Cardiac fibroblast (primary cell): ENCODE data around the gene GRIN2B.

Experiments
- DNase-seq, 2 donors: peaks; one replicate each; pipeline versions ENCODE4 v3.0.0 to v3.0.0-alpha.2; 2010; ENCODE audit warnings: low read depth in 2 of 2
- H3K4me3 ChIP-seq, 2 donors: replicated peaks in 1 of 2; 1 replicate in 1 of 2; 2 replicates in 1 of 2; pipeline ENCODE4 v1.5.1; 2011; ENCODE audit warnings: low read depth in 2 of 2, low read length in 2 of 2, mild to moderate bottlenecking in 2 of 2, moderate library complexity in 1 of 2
- TF ChIP-seq, protein P1 (sequence below): IDR thresholded peaks from one replicate; pipeline ENCODE4 v1.5.1; 2011; ENCODE audit warnings: low read depth, mild to moderate bottlenecking, low read length, inconsistent platforms

GRIN2B gene

DNA sequence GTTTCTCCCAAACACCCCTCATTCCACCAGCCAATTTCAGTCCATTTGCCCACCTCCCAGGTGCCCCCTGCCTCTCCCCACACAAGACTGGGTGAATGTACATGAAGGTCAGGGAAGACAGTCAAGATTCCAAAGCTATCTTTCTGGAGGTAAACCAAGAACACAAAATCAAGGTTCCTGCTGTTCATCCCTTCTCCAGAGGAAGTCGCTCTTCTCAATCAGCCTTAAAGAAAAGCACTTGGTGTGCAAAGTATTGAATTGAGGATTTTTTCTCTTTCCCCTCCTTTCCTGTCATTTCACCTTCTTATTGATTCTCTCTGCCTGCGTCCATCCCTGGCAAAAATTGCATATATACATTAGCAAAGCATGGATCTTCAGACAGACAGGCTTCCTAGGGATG, 4.5 kb downstream of the GRIN2B start:
- TF ChIP-seq, protein P1, sequence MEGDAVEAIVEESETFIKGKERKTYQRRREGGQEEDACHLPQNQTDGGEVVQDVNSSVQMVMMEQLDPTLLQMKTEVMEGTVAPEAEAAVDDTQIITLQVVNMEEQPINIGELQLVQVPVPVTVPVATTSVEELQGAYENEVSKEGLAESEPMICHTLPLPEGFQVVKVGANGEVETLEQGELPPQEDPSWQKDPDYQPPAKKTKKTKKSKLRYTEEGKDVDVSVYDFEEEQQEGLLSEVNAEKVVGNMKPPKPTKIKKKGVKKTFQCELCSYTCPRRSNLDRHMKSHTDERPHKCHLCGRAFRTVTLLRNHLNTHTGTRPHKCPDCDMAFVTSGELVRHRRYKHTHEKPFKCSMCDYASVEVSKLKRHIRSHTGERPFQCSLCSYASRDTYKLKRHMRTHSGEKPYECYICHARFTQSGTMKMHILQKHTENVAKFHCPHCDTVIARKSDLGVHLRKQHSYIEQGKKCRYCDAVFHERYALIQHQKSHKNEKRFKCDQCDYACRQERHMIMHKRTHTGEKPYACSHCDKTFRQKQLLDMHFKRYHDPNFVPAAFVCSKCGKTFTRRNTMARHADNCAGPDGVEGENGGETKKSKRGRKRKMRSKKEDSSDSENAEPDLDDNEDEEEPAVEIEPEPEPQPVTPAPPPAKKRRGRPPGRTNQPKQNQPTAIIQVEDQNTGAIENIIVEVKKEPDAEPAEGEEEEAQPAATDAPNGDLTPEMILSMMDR, result no peak
- DNase-seq, result no peak
- H3K4me3 ChIP-seq, result no peak overlapping the region

DNA sequence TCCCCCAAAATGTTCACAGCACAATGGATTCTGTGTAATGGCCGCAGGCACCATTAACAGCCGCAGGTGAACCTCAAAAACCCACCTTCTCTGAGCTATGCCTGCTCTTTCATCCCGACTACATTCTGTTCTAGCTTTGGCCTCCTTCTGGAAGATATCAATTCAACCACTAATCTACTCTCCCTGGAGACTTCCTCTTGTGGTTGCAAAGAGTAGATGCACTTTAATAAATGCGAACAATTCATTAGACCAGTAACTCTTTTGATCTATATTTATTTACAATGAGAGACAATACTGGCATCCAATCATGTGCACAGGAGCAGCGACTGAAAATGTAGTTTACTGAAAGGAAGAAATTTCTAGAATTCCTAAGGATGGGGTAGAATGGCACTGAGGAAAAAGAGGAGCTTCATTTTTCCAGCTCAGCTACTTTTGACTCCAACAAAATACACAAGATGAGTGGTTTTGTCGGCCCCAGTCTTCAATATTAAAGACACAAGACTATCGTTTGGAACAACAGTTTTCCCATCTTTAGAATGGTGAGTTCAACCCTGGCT, 5.3 kb downstream of the GRIN2B start:
- H3K4me3 ChIP-seq, result no peak overlapping the region
- TF ChIP-seq, protein P1, result no peak
- no peak for DNase-seq

GRCh38 chr12:13973996-13974395, 7.4 kb downstream of the GRIN2B start:
- no peak for DNase-seq
- TF ChIP-seq, protein P1, result no peak
- H3K4me3 ChIP-seq, result no peak overlapping the region

DNA sequence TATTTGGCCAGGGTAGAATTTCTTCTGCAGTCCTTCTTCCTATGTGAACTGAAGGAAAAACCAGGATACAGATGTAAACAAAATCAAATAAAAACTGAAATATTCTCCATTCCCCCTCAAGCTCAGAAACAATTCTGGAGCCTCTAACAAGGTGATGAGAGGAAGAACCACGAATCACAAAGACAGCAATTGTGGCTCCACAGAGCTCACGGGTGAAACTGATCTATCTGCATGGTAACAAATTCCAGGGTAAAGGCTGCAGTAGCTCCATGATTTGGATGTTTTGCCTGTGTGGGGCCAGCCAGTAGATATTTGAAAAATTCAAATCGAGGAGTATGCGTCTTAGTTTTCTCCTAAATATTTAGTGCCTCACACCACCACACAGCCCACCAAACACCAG, 10.6 kb downstream of the GRIN2B start:
- no peak overlapping the region for H3K4me3 ChIP-seq
- DNase-seq, result no peak
- TF ChIP-seq, protein P1, result no peak

- DNase-seq, result no peak
- H3K4me3 ChIP-seq, result no peak overlapping the region
- TF ChIP-seq, protein P1, result no peak
Observed at GRCh38 chr12:13968281-13968680, 13.1 kb downstream of the GRIN2B start.

- TF ChIP-seq, protein P1, result no peak
- no peak for DNase-seq
- no peak overlapping the region for H3K4me3 ChIP-seq
Observed at GRCh38 chr12:13964666-13965065, 16.7 kb downstream of the GRIN2B start.

DNA sequence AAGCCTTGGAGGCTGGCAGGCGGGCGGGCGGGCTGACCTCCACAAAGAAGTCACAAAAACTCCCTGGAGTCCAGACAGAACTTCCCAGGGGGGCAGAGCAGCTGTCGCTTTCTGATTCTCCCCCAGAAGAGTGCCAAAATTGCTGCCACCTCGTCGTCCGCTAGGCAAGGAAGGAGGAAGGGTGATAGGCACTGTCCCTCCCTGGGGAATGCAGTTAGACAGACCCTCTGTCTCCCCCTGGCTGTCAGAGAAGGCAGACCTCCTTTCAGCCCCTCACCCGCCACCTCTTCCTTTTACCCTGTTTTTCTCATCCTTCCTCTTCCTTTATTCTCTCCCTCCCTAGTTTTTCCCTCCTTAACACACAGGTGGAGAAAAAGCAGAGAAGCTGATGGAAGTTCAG, 18.7 kb downstream of the GRIN2B start:
- no peak overlapping the region for H3K4me3 ChIP-seq
- no peak for DNase-seq
- TF ChIP-seq, protein P1, result no peak
